ENCODE measurements around the gene POFUT2. TPM values are rescaled to one million over a fixed set of nuclear protein-coding genes. Genes with fewer than 3 reads are reported as not detected.

The POFUT2 gene
- total RNA-seq, 1 donor from 2014 or later: 39.5 TPM

GRCh38 chr21:45264146-45264911 lies 23.4 kb downstream of the POFUT2 start:
- no peak overlapping the region for H3K27ac Mint-ChIP-seq (ENCODE audit: unreplicated experiment)
- no peak overlapping the region for H3K4me3 Mint-ChIP-seq
- no peaks in the 10 kb centered on the region for H3K9me3 Mint-ChIP-seq
- DNase-seq (ENCODE audit: low read depth, low spot score): no peak
- no peaks in the 10 kb centered on the region for H3K27me3 Mint-ChIP-seq (ENCODE audit: low read depth)
- H3K36me3 Mint-ChIP-seq (ENCODE audit: low read depth): peaks cover 13% of the 10 kb centered on the region
- H3K4me1 Mint-ChIP-seq: no peaks in the 10 kb centered on the region
- TF ChIP-seq CTCF (conservative IDR thresholded peaks at IDR 0.05): no peak

- H3K27ac Mint-ChIP-seq (ENCODE audit: unreplicated experiment): peak overlapping the region; percentile 57
- no peaks in the 10 kb centered on the region for H3K4me1 Mint-ChIP-seq
- H3K9me3 Mint-ChIP-seq: no peaks in the 10 kb centered on the region
- H3K4me3 Mint-ChIP-seq: no peak overlapping the region
- H3K27me3 Mint-ChIP-seq (ENCODE audit: low read depth): no peaks in the 10 kb centered on the region
- H3K36me3 Mint-ChIP-seq (ENCODE audit: low read depth): peaks cover 13% of the 10 kb centered on the region
- no peak for TF ChIP-seq CTCF (conservative IDR thresholded peaks at IDR 0.05)
- DNase-seq (ENCODE audit: low read depth, low spot score): no peak
These were observed 24.2 kb downstream of the POFUT2 start for GRCh38 chr21:45263534-45263933.

- H3K36me3 Mint-ChIP-seq (ENCODE audit: low read depth): peaks cover 9% of the 10 kb centered on the region
- no peaks in the 10 kb centered on the region for H3K4me1 Mint-ChIP-seq
- no peak overlapping the region for H3K4me3 Mint-ChIP-seq
- H3K27ac Mint-ChIP-seq (ENCODE audit: unreplicated experiment): no peak overlapping the region
- no peak for DNase-seq (ENCODE audit: low read depth, low spot score)
- no peaks in the 10 kb centered on the region for H3K9me3 Mint-ChIP-seq
- H3K27me3 Mint-ChIP-seq (ENCODE audit: low read depth): no peaks in the 10 kb centered on the region
- TF ChIP-seq CTCF (conservative IDR thresholded peaks at IDR 0.05): no peak
These were observed 25.1 kb downstream of the POFUT2 start for GRCh38 chr21:45262616-45263015.

- Mint-ChIP-seq H3K36me3 (ENCODE audit: low read depth) (peaks cover 4% of the 10 kb centered on the region), H3K27ac (ENCODE audit: unreplicated experiment) (no peak overlapping the region)
These were observed 25.6 kb downstream of the POFUT2 start for GRCh38 chr21:45262041-45262581.

GRCh38 chr21:45261093-45261492 lies 26.6 kb downstream of the POFUT2 start:
- no peak for DNase-seq (ENCODE audit: low read depth, low spot score)
- Mint-ChIP-seq H3K36me3 (ENCODE audit: low read depth) (peaks cover 2% of the 10 kb centered on the region), H3K27ac (ENCODE audit: unreplicated experiment) (no peak overlapping the region), H3K27me3 (ENCODE audit: low read depth) (no peaks in the 10 kb centered on the region), H3K9me3 (no peaks in the 10 kb centered on the region), H3K4me3 (no peak overlapping the region), H3K4me1 (no peaks in the 10 kb centered on the region)
- TF ChIP-seq CTCF (conservative IDR thresholded peaks at IDR 0.05): no peak

More at GRCh38 chr21:45262041-45262581, 25.6 kb downstream of the POFUT2 start:
- Mint-ChIP-seq H3K4me3 (no peak overlapping the region), H3K4me1 (no peaks in the 10 kb centered on the region), H3K27me3 (ENCODE audit: low read depth) (no peaks in the 10 kb centered on the region), H3K9me3 (no peaks in the 10 kb centered on the region)
- no peak for TF ChIP-seq CTCF (conservative IDR thresholded peaks at IDR 0.05)
- no peak for DNase-seq (ENCODE audit: low read depth, low spot score)
